ENCODE data around the gene NTM.
A peak's percentile ranks its signal among the peaks of the same experiment; 100 is the strongest.

Gene NTM

GRCh38 chr11:132185726-132186592 lies 815.5 kb downstream of the NTM start:
- Histone ChIP-seq H4K8ac (ENCODE audit: low read depth, low read length) (no peak overlapping the region), H3K79me1 (ENCODE audit: low read length) (no peaks in the 10 kb centered on the region), H3K9ac (ENCODE audit: low read length) (no peak overlapping the region), H3K27ac (ENCODE audit: low read depth, low read length) (no peak overlapping the region), H4K5ac (ENCODE audit: low read length) (no peak overlapping the region), H3K36me3 (ENCODE audit: control insufficient read depth, insufficient read depth, low read length) (no peaks in the 10 kb centered on the region), H2BK15ac (replicated peaks; ENCODE audit: low read depth) (no peak overlapping the region), H2BK5ac (ENCODE audit: low read length) (no peak overlapping the region), H3K79me2 (ENCODE audit: control insufficient read depth, insufficient read depth, low read length) (no peaks in the 10 kb centered on the region), H3K4me1 (ENCODE audit: control insufficient read depth, low read depth, low read length) (no peaks in the 10 kb centered on the region), H3K4me2 (ENCODE audit: low read length) (no peak overlapping the region), H2AK5ac (ENCODE audit: low read length) (no peak overlapping the region), H3K56ac (ENCODE audit: low read length) (no peak overlapping the region), H3K4ac (ENCODE audit: low read depth, low read length) (no peak overlapping the region), H3K18ac (ENCODE audit: low read length) (no peak overlapping the region), H3K23ac (ENCODE audit: low read length) (no peak overlapping the region), H3K4me3 (ENCODE audit: low read length) (no peak overlapping the region), H2BK120ac (ENCODE audit: low read depth, low read length) (no peak overlapping the region), H3K27me3 (ENCODE audit: insufficient read depth, low read length, poor library complexity) (no peaks in the 10 kb centered on the region)
- DNase-seq, result no peak
- no CpG with 5 or more reads among the region's 12 CpGs for WGBS (ENCODE audit: extremely low coverage, insufficient coverage, low lambda C conversion rate)

- WGBS (ENCODE audit: extremely low coverage, insufficient coverage, low lambda C conversion rate), result no CpG with 5 or more reads among the region's 6 CpGs
- Histone ChIP-seq H3K4ac (ENCODE audit: low read depth, low read length) (no peak overlapping the region), H3K9ac (ENCODE audit: low read length) (no peak overlapping the region), H3K18ac (ENCODE audit: low read length) (no peak overlapping the region), H2AK5ac (ENCODE audit: low read length) (no peak overlapping the region), H3K36me3 (ENCODE audit: control insufficient read depth, insufficient read depth, low read length) (no peaks in the 10 kb centered on the region), H2BK120ac (ENCODE audit: low read depth, low read length) (no peak overlapping the region), H3K4me1 (ENCODE audit: control insufficient read depth, low read depth, low read length) (no peaks in the 10 kb centered on the region), H3K23ac (ENCODE audit: low read length) (no peak overlapping the region), H3K79me2 (ENCODE audit: control insufficient read depth, insufficient read depth, low read length) (no peaks in the 10 kb centered on the region), H3K79me1 (ENCODE audit: low read length) (no peaks in the 10 kb centered on the region), H4K8ac (ENCODE audit: low read depth, low read length) (no peak overlapping the region), H3K56ac (ENCODE audit: low read length) (no peak overlapping the region), H4K5ac (ENCODE audit: low read length) (no peak overlapping the region), H3K27me3 (ENCODE audit: insufficient read depth, low read length, poor library complexity) (no peaks in the 10 kb centered on the region), H2BK15ac (replicated peaks; ENCODE audit: low read depth) (no peak overlapping the region), H3K4me2 (ENCODE audit: low read length) (no peak overlapping the region), H2BK5ac (ENCODE audit: low read length) (no peak overlapping the region), H3K27ac (ENCODE audit: low read depth, low read length) (no peak overlapping the region), H3K4me3 (ENCODE audit: low read length) (no peak overlapping the region)
- DNase-seq, result peak; percentile 34
These were observed 816.3 kb downstream of the NTM start for GRCh38 chr11:132186699-132187098.

- Histone ChIP-seq H4K5ac (ENCODE audit: low read length) (no peak overlapping the region), H3K27ac (ENCODE audit: low read depth, low read length) (no peak overlapping the region), H2BK15ac (replicated peaks; ENCODE audit: low read depth) (no peak overlapping the region), H3K9ac (ENCODE audit: low read length) (no peak overlapping the region), H3K23ac (ENCODE audit: low read length) (no peak overlapping the region), H3K18ac (ENCODE audit: low read length) (no peak overlapping the region), H2AK5ac (ENCODE audit: low read length) (no peak overlapping the region), H3K4me3 (ENCODE audit: low read length) (no peak overlapping the region), H3K4me2 (ENCODE audit: low read length) (no peak overlapping the region), H3K4ac (ENCODE audit: low read depth, low read length) (no peak overlapping the region), H3K79me1 (ENCODE audit: low read length) (no peaks in the 10 kb centered on the region), H3K79me2 (ENCODE audit: control insufficient read depth, insufficient read depth, low read length) (no peaks in the 10 kb centered on the region), H3K27me3 (ENCODE audit: insufficient read depth, low read length, poor library complexity) (no peaks in the 10 kb centered on the region), H2BK5ac (ENCODE audit: low read length) (no peak overlapping the region), H2BK120ac (ENCODE audit: low read depth, low read length) (no peak overlapping the region), H3K4me1 (ENCODE audit: control insufficient read depth, low read depth, low read length) (no peaks in the 10 kb centered on the region), H3K56ac (ENCODE audit: low read length) (no peak overlapping the region), H4K8ac (ENCODE audit: low read depth, low read length) (no peak overlapping the region), H3K36me3 (ENCODE audit: control insufficient read depth, insufficient read depth, low read length) (no peaks in the 10 kb centered on the region)
- no CpG with 5 or more reads among the region's 4 CpGs for WGBS (ENCODE audit: extremely low coverage, insufficient coverage, low lambda C conversion rate)
- no peak for DNase-seq
These were observed 817.0 kb downstream of the NTM start for GRCh38 chr11:132187386-132187785.

GRCh38 chr11:132187814-132188213 lies 817.4 kb downstream of the NTM start:
- Histone ChIP-seq H4K5ac (ENCODE audit: low read length) (no peak overlapping the region), H2AK5ac (ENCODE audit: low read length) (no peak overlapping the region), H2BK15ac (replicated peaks; ENCODE audit: low read depth) (no peak overlapping the region), H3K9ac (ENCODE audit: low read length) (no peak overlapping the region), H3K27me3 (ENCODE audit: insufficient read depth, low read length, poor library complexity) (no peaks in the 10 kb centered on the region), H3K4me1 (ENCODE audit: control insufficient read depth, low read depth, low read length) (no peaks in the 10 kb centered on the region), H3K79me1 (ENCODE audit: low read length) (no peaks in the 10 kb centered on the region), H3K4me3 (ENCODE audit: low read length) (no peak overlapping the region), H3K79me2 (ENCODE audit: control insufficient read depth, insufficient read depth, low read length) (no peaks in the 10 kb centered on the region), H3K18ac (ENCODE audit: low read length) (no peak overlapping the region), H2BK5ac (ENCODE audit: low read length) (no peak overlapping the region), H3K4ac (ENCODE audit: low read depth, low read length) (no peak overlapping the region), H2BK120ac (ENCODE audit: low read depth, low read length) (no peak overlapping the region), H3K56ac (ENCODE audit: low read length) (no peak overlapping the region), H3K27ac (ENCODE audit: low read depth, low read length) (no peak overlapping the region), H4K8ac (ENCODE audit: low read depth, low read length) (no peak overlapping the region), H3K4me2 (ENCODE audit: low read length) (no peak overlapping the region), H3K23ac (ENCODE audit: low read length) (no peak overlapping the region), H3K36me3 (ENCODE audit: control insufficient read depth, insufficient read depth, low read length) (no peaks in the 10 kb centered on the region)
- no CpG with 5 or more reads among the region's 4 CpGs for WGBS (ENCODE audit: extremely low coverage, insufficient coverage, low lambda C conversion rate)
- DNase-seq, result no peak

- Histone ChIP-seq H4K8ac (ENCODE audit: low read depth, low read length) (no peak overlapping the region), H3K36me3 (ENCODE audit: control insufficient read depth, insufficient read depth, low read length) (no peaks in the 10 kb centered on the region), H3K4ac (ENCODE audit: low read depth, low read length) (no peak overlapping the region), H3K4me1 (ENCODE audit: control insufficient read depth, low read depth, low read length) (no peaks in the 10 kb centered on the region), H3K56ac (ENCODE audit: low read length) (no peak overlapping the region), H2BK5ac (ENCODE audit: low read length) (no peak overlapping the region), H2BK120ac (ENCODE audit: low read depth, low read length) (no peak overlapping the region), H3K4me2 (ENCODE audit: low read length) (no peak overlapping the region), H3K18ac (ENCODE audit: low read length) (no peak overlapping the region), H3K79me2 (ENCODE audit: control insufficient read depth, insufficient read depth, low read length) (no peaks in the 10 kb centered on the region), H4K5ac (ENCODE audit: low read length) (no peak overlapping the region), H2BK15ac (replicated peaks; ENCODE audit: low read depth) (no peak overlapping the region), H3K27me3 (ENCODE audit: insufficient read depth, low read length, poor library complexity) (no peaks in the 10 kb centered on the region), H2AK5ac (ENCODE audit: low read length) (no peak overlapping the region), H3K23ac (ENCODE audit: low read length) (no peak overlapping the region), H3K79me1 (ENCODE audit: low read length) (no peaks in the 10 kb centered on the region), H3K9ac (ENCODE audit: low read length) (no peak overlapping the region), H3K4me3 (ENCODE audit: low read length) (no peak overlapping the region), H3K27ac (ENCODE audit: low read depth, low read length) (no peak overlapping the region)
- DNase-seq, result no peak
- no CpG with 5 or more reads among the region's 1 CpG for WGBS (ENCODE audit: extremely low coverage, insufficient coverage, low lambda C conversion rate)
These were observed 826.5 kb downstream of the NTM start for GRCh38 chr11:132196928-132197327.

Data from mesendoderm (in vitro differentiated cells).